HG03565 (cell line): Measurements from ENCODE around the gene PMFBP1.

Experiments used
- ATAC-seq: cut with Tn5 transposase; IDR thresholded peaks from one replicate; pipeline ENCODE4 v1.9.1; 2021; ENCODE audit warnings: mild to moderate bottlenecking, moderate library complexity; ENCODE audit not compliant: unreplicated experiment

The PMFBP1 gene, protein sequence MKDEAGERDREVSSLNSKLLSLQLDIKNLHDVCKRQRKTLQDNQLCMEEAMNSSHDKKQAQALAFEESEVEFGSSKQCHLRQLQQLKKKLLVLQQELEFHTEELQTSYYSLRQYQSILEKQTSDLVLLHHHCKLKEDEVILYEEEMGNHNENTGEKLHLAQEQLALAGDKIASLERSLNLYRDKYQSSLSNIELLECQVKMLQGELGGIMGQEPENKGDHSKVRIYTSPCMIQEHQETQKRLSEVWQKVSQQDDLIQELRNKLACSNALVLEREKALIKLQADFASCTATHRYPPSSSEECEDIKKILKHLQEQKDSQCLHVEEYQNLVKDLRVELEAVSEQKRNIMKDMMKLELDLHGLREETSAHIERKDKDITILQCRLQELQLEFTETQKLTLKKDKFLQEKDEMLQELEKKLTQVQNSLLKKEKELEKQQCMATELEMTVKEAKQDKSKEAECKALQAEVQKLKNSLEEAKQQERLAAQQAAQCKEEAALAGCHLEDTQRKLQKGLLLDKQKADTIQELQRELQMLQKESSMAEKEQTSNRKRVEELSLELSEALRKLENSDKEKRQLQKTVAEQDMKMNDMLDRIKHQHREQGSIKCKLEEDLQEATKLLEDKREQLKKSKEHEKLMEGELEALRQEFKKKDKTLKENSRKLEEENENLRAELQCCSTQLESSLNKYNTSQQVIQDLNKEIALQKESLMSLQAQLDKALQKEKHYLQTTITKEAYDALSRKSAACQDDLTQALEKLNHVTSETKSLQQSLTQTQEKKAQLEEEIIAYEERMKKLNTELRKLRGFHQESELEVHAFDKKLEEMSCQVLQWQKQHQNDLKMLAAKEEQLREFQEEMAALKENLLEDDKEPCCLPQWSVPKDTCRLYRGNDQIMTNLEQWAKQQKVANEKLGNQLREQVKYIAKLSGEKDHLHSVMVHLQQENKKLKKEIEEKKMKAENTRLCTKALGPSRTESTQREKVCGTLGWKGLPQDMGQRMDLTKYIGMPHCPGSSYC

DNA sequence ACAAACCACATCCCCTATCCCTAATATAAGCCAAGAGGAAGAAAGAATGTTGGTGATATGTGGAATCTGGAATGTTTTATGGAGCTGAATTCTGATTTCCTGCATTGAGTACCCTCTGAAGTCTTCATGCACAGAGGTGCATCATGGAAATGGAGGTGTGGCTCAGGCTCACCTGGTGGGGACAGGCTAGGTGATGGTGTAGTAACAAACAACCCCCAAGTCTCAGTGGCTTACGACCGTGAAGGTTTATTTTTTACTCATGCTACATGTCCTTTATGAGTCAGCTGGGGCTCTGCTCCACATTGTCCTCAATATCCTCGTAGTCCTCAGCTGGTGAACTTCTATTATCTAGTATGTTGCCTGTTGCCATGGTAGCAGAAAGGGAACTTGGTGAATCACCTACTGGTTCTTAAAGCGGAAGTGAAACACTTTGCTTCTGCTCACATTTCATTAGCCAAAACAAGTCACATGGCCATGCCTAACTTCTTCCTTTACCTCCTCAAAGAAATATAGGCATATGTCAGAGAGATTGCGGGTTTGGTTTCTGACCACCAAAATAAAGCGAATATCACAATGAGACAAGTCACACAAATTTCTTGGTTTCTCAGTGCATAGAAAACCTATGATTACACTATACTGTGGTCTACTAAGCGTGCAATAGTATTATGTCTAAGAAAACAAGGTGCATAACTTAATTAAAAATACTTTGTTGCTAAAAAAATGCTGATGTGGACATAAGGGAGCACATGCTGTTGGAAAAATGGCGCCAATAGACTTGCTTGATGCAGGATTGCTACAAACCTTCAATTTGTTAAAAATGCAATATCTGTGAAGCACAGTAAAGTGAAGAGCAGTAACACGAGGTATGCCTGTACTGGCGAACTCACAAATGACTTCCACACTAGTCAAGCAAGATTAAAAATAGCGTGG, at the start of gene PMFBP1:
PMFBP1 (minus strand) TSS at position 51 of the 930 bp plus-strand sequence. CDS start 947 bp downstream, outside the sequence.
- peak; percentile 97 for ATAC-seq

DNA sequence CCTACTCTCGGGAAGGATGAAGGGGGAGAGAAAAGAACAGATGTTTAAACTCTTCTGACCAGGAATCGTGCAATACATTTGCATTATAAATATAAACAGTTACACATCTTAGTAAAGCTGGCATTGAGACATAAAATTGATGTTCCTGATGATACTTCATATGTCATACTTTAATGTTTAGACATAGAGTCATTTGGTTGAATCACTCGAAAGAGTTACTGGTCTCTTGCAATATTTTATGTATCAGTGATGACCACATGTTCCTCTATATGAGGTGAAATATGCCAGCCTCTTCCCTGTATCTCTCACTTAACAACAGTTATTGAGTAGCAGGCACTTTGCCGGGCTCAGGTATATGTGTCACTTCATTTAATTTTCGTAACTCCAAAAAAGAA, 49.7 kb upstream of the PMFBP1 start:
- no peak for ATAC-seq

DNA sequence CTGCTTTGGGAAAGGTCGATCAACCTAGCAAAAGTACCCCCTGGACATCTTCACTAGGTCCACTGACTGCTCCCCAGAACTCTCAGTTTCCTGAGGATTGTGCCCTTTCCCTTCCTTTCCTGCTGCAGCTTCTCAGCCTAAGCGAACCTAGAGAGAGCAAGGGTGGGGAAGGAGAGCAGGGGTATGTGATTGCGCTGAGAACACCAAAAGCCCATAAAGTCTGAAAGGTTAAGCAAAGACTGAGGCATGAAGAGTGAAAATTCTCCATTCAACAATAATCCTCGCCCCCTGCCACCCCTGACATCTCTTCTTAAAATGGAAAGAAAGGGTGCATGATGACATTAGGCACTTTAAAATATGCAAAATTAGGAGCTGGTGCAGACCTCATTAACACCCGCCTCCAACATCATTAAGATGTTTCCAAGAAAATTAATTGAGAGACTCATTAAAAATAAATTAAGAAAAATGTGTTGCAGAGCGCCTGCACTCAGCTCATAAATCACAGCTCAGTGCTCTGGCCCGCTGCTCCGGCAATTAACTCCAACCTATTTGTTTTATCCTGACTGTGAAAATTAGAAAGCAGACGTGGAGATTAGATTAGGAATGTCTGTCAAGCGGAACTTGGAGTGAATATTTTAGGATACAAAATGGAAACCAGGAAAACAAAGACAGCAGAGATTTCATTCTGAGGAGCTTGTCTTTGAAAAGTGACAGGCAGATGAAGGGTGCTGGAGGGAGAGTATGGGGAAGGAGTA, 49.1 kb upstream of the PMFBP1 start:
- ATAC-seq = no peak

DNA sequence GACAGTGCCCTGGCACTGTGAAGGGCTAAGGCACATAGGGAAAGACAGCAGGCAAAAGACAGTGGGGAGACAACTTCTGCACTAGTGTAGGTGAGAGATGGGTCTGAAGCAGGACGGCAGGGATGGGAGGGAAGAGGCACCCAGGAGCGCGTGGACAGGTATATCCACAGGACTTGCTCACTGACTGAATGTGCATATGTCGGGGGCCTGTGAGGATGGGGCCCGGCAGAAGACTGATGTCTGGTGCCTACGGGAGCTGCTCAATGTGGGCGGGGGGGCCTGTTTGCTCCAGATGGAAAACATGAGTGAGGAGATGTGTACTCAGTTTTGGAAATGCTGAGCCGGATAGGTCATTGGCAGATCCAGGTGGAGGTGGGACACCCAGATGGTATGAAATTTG, 47.3 kb upstream of the PMFBP1 start:
- ATAC-seq = no peak

DNA sequence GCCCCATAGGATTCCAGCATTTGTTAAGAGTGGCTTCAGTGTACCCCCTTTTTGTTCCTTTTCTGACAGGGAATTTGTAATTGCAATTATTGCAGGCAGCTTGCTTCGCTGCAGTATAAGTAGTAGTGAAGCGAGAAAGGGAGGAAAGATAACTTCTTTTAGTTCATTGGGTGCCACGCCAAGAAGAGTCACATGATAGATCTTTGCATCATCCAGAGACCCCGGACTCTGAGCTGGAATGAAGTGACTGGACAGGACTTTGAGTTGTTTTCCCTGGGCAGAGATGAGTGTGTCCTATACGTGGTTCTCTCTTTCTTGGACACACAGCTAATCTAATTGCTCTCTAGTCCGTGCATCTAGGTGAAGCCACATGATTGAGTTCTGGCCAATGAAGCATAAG, 44.8 kb upstream of the PMFBP1 start:
- no peak for ATAC-seq

DNA sequence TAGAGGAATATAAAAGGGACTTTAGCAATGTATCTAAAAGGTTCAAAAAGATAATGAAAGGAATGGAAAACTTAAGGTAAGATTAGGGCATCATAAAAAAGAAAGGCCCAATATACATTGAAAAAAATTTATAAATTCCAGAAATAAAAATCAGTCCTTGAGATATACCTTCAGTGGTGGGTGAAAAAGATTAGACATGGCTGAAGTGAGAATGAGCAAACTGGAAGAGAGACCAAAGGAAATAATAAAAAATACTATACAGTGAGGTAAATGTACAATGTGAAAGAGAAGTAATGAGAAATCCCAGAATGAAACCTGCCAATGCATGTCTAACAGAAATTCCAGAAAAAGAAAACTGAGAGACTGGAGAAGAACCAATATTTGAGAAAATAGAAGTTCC, 42.9 kb upstream of the PMFBP1 start:
- no peak for ATAC-seq

DNA sequence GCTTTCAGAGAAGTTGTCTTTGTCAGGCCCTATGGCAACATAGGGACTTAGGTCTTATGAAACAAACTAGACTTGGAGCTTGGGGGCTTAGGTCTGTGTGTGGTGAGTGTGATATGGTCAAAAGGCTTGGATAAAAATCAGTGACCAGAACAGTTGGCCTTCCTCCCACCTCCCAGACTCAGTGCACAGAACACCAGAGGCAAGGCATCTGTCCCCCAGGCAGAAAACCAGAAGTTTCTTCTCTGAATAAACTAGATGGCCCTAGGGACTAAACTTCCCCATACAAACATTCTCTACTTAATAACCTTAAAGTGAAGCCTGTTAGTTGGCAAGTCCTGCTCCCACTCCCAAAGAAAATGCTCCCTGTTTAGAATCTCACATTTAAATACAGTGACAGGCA, 39.2 kb upstream of the PMFBP1 start:
- ATAC-seq = no peak

DNA sequence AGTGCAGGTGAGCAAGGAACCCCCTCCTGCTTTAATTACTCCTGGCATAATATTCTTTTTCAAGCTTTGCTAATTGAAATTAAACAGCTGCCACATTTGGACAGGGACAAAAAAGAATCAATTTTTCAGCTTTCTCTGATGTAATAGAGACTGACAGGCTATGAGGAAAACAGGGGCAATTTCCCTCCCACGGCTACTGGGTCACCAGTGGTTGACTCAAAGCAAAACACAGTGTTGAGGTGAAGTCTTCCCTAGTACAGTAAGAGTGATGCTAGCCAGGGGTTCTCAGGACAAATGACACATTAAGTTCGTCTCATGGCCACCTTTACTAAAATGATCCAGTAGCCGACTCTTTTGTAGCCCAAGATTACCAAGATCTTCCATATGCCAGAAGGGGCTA, 38.6 kb upstream of the PMFBP1 start:
- no peak for ATAC-seq

DNA sequence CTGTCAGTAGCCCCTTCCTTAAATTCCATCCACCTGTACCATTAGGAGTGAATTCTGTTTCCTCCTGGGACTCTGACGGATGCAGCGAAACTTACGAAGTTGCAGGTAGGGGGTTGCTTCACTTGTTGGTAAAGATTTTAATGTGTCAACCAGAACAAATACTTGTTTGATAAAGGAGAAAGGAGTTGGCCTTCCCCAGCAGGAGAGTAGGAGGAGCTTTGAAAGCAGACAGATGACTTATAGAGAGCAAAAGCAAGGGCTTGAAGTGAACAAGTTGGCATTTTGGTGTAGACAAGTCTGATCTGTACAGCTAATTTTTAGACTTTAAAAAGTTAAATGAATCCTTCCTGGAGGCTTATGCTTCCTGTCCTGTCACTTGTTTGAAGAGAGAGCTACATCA, 38.1 kb upstream of the PMFBP1 start:
- no peak for ATAC-seq

DNA sequence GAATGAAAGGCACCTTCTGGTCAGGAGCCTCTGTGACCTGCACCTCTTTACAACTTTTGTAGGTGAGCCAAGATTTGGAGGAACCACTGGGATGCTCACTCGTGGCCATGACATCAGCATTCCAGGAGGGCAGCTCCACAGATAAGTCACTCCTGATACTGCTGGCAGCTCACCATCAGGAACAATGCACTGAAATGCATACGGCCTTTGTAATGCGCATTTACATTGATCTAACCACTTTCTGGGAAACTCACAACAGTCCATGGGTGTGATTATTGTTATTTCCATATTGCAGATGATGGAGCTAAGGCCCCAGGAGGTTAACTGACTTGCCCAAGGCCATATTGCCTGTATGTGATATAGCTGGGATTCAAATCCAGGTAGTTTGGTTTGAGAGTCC, 34.3 kb upstream of the PMFBP1 start:
- ATAC-seq = no peak

DNA sequence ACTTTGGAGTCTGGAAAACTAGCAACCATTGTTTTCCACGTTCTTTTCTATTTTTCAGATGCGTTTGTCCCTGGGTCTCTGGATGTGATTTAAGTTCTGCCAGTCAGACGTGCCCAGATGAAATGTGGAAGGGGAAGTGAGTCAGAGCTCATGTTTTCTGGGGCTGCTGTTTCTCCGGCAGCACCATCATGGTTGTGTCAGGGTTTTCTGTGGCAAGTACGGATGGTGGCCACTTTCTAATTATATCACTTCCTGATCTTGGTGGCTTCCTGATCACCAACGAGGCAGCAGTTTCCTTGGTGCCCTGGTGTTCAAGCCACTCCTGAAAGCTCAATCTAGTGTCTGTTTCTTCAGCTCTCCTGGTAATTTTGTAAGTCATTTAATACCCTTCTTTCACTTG, 31.4 kb upstream of the PMFBP1 start:
- ATAC-seq = no peak

DNA sequence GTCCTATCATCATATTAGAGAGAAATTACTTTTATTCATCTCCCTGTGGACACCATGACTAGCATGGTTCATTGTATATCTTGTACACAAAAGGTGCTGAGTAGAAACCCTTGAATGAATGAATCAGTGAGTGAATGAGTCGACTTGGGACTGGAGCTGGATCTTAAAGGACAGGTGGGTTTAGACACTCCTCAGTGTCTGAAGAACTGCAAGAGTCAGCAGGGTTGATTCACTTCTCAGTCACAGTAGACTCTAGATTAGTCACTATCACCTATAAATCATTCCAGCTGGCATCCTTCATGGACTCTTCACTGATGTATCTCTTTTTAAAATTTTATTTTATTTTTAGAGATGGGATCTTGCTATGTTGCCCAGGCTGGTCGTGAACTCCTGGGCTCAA, 30.1 kb upstream of the PMFBP1 start:
- ATAC-seq = no peak

DNA sequence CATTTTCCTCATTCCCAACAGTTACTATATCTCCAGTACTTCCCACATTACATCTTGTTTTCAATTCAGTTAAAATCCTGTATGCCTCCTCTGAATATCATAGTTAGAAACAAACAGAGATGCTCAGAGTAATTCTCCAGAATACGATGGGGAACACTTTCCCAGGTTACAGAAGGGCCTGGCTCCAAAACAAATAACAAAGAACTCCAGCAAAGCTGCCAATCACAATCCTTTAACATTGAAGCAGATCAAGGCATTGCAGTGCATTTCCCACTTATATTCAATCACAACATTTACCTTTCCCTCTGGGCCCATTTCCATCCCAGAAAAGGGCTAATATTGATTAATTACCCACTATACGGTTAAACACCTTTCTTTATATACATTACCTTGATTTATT, 29.4 kb upstream of the PMFBP1 start:
- ATAC-seq = no peak

DNA sequence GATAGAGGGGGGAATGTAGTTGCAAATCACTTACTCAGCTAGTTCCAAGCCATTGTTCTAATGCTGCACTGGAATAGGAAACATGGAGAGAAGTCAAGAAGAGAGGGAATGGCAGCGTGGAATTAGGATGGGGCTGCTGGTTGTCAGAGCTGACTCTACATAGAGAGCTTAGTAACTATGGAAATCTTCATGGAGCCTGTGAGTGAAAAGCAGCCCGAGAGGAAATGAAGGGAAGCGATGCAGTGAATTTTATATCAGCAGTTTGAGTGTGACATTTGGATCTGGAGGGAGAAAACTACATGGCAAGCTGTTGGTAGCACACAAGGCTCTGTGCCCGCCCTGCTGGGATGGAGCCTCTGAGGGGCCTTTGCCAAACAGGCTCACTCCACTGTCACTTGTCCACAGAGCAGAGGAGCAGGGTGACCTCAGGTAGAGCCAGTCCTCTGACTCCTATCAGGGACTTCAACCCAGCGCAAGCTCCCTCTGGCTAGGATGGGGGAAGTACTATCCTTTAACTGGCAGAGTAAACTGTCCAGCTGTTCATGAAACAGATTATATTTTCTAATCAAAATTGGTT, 27.9 kb upstream of the PMFBP1 start:
- ATAC-seq = no peak

DNA sequence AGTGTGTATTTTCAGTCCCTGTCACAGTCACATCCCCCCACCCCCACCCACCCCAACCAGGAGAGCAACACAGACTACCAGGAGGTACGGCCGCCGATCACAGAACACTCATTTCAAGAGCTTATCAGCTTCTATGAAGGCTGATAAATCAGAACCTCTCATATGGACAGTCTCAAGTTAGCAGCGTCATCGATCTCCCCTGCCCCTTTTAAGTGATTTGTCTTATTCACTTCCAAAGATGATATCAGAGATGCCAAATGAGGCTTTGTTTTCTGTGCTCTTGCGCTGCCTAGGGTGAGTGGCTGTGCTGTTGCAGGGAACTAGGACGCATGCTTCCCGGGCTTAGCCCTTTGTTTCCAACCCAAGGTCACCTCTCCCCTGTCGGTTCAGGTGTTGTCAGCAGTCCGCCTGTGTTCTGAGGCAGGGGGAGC, 26.8 kb upstream of the PMFBP1 start:
- no peak for ATAC-seq

DNA sequence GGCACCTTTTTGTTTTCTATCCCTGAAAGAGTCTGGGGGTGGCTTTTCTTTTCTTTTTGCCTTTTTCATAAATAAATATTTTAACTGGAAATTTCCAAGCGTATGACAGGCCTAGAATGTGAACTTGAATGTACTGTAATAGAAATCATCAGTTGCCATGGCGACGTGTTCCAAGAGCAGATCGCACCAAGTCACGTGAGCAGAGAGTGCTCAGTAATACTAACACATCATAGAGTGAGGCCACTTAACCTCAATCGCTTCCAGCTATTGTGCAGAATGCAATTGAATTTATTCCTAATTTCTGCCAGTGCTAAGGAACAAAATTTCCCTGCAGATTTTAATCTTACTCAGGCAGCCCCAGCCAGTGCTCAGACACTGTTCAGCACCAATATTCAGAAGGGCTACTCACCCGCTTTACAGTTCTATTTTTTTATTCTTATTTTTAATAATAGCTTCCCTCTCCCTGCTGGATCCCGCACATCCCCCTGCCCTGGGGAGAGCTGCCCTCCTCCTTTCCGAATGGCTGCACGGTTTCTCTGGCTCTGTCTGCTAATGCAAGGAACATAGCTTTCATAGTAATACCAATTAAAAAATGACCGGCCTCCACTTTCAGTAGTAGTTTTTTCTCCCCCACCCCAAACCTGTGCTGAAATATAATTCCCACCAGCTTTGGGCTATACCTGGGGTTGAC, 26.2 kb upstream of the PMFBP1 start:
- ATAC-seq = no peak

DNA sequence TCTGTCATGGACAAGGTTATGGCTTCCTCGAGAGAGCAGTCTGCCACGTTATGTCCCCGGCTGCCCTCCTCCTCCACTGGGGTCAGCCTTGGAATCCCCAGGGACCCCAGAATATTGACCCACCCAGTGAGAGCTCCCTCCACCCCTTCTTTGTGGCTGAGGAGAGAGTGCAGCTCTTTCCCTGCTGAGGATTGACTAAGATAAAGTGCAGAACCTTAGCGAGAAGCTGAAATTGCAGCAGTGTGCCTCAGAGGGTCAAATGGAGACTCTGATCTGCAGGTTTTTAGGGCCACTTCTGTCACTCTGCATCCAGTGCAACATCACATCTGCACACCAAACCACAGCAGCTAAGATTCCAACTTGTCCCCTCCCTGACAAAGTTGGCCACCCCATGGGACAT, 25.6 kb upstream of the PMFBP1 start:
- ATAC-seq = no peak

DNA sequence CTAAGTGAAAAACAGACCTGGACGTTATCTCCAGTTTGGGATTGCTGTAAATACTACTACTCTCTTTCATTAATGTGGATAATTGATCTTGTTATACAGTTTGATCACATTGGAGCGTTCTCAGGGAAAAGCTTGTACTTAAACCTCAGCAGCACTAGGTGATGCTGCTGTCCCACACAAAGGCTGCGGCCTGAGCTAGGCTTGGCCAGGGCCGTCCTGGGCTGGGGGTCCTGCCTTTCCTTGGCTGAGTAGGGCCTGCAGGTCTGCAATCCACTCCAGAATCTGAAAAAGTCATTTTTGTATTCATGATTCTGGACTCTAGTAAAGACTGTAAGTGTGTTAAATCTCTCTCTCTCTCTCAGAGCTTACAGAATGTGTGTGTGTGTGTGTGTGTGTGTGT, 23.7 kb upstream of the PMFBP1 start:
- ATAC-seq = no peak

DNA sequence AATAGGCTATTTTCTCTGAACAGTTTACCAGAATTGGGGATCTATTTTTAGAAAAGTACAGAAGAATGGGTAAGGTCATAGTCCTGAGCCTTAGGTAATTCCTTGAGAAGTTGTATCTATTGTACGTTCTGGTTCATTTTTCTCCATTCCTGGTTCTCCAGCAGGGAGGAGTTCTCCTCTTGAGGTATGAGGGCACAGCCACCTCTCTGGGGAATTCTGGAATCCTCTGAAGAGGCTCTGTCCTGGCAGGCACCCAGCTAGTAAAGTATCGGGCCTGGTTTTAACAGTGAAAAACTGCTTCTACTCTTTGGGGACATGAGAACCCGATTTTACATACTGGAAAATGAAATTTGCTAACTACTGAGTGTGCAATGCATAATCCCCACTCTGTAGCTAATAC, 19.6 kb upstream of the PMFBP1 start:
- ATAC-seq = no peak
